Activated naive CD4-positive, alpha-beta T cell treated with anti-CD3 and anti-CD28 coated beads for 36 hours (primary cell): ENCODE data around the gene ADRM1. TPM values are rescaled to one million over a fixed set of nuclear protein-coding genes. Genes with fewer than 3 reads are reported as not detected.

Experiments used
- CTCF ChIA-PET: fragments of 350-600 bp; sonication (Branson Sonifier 250); formaldehyde crosslinking; loops from one replicate; lab custom pipeline; 2021; ENCODE audit warnings: antibody characterized with exemption; lab: Charles Lee
- DNase-seq: peaks from one replicate; pipeline ENCODE4 v3.0.0-alpha.2; 2020
- H3K27ac Mint-ChIP-seq: one replicate; pipeline ENCODE4 v1.8.0; 2021; ENCODE audit warnings: mild to moderate bottlenecking, mixed read lengths
- H3K27me3 Mint-ChIP-seq: one replicate; pipeline ENCODE4 v1.8.0; 2021; ENCODE audit warnings: low read depth, mixed read lengths
- H3K36me3 Mint-ChIP-seq: one replicate; pipeline ENCODE4 v1.8.0; 2021; ENCODE audit warnings: low read depth, mixed read lengths
- H3K4me1 Mint-ChIP-seq: one replicate; pipeline ENCODE4 v1.8.0; 2021; ENCODE audit warnings: low read depth, mixed read lengths
- H3K4me3 Mint-ChIP-seq: one replicate; pipeline ENCODE4 v1.8.0; 2021; ENCODE audit warnings: mild to moderate bottlenecking, moderate library complexity, mixed read lengths
- H3K9me3 Mint-ChIP-seq: one replicate; pipeline ENCODE4 v1.8.0; 2021; ENCODE audit warnings: mixed read lengths
- intact Hi-C: fragments of 100-400 bp; cut with micrococcal nuclease; formaldehyde crosslinking; loops from one replicate; pipeline ENCODE4 v1.15.1; 2023
- total RNA-seq, 2 experiments: library from RNA; stranded (reverse); gene quantifications; one replicate each; pipeline ENCODE4 v1.2.3, GENCODE V29; 2021

The ADRM1 gene
- total RNA-seq, 2 experiments from 2014 or later = 77.4 to 81.5 TPM

GRCh38 chr20:62303340-62304226 is 786 bp downstream of the ADRM1 start:
- H3K27me3 Mint-ChIP-seq = no peaks in the 10 kb centered on the region
- peak overlapping the region; percentile 89 for H3K4me3 Mint-ChIP-seq
- peaks cover 26% of the 10 kb centered on the region for H3K36me3 Mint-ChIP-seq
- intact Hi-C loops = loop anchor here (2.0 to 5.0 kb wide), 4 partner anchors 64 to 315 kb away; partner anchors contain the start of genes LAMA5 and TAF4
- H3K9me3 Mint-ChIP-seq = no peaks in the 10 kb centered on the region
- DNase-seq = peak; percentile 24
- CTCF ChIA-PET = interaction anchor here (1.1 kb wide), 1 partner anchor 79 kb away, joined by 5 read pairs; no protein-coding TSS in a partner anchor
- peak overlapping the region; percentile 48 for H3K27ac Mint-ChIP-seq
- peaks cover 24% of the 10 kb centered on the region for H3K4me1 Mint-ChIP-seq

GRCh38 chr20:62304331-62305148 is 1.7 kb downstream of the ADRM1 start:
- peak overlapping the region; percentile 89 for H3K4me3 Mint-ChIP-seq
- peaks cover 24% of the 10 kb centered on the region for H3K4me1 Mint-ChIP-seq
- CTCF ChIA-PET = interaction anchor here (1.1 kb wide), 1 partner anchor 78 kb away, joined by 5 read pairs; no protein-coding TSS in a partner anchor
- DNase-seq = no peak
- H3K36me3 Mint-ChIP-seq = peaks cover 30% of the 10 kb centered on the region
- H3K27me3 Mint-ChIP-seq = no peaks in the 10 kb centered on the region
- no peaks in the 10 kb centered on the region for H3K9me3 Mint-ChIP-seq
- intact Hi-C loops = loop anchor here (5.0 kb wide), 2 partner anchors 63 to 237 kb away; partner anchors contain the start of genes LAMA5 and TAF4
- no peak overlapping the region for H3K27ac Mint-ChIP-seq

GRCh38 chr20:62305149-62305764 is 2.5 kb downstream of the ADRM1 start:
- no peak for DNase-seq
- no peak overlapping the region for H3K27ac Mint-ChIP-seq
- H3K4me1 Mint-ChIP-seq = peaks cover 24% of the 10 kb centered on the region
- peak overlapping the region; percentile 89 for H3K4me3 Mint-ChIP-seq
- H3K27me3 Mint-ChIP-seq = no peaks in the 10 kb centered on the region
- intact Hi-C loops = no loop called here
- peaks cover 30% of the 10 kb centered on the region for H3K36me3 Mint-ChIP-seq
- CTCF ChIA-PET = no interaction called here
- no peaks in the 10 kb centered on the region for H3K9me3 Mint-ChIP-seq

- Mint-ChIP-seq H3K36me3 (peaks cover 30% of the 10 kb centered on the region), H3K27ac (no peak overlapping the region), H3K9me3 (no peaks in the 10 kb centered on the region), H3K27me3 (no peaks in the 10 kb centered on the region), H3K4me1 (peaks cover 24% of the 10 kb centered on the region), H3K4me3 (peak overlapping the region; percentile 55)
- CTCF ChIA-PET = interaction anchor here (1.1 kb wide), 1 partner anchor 84 kb away, joined by 3 read pairs; no protein-coding TSS in a partner anchor
- no peak for DNase-seq
- intact Hi-C loops = no loop called here
Observed at GRCh38 chr20:62305765-62306413, 3.1 kb downstream of the ADRM1 start.

- intact Hi-C loops = no loop called here
- CTCF ChIA-PET = interaction anchor here (0.9 to 1.1 kb wide), 2 partner anchors 77 to 83 kb away, joined by 3 read pairs; no protein-coding TSS in a partner anchor
- peaks cover 20% of the 10 kb centered on the region for H3K4me1 Mint-ChIP-seq
Observed at GRCh38 chr20:62306414-62307187, 3.8 kb downstream of the ADRM1 start.

GRCh38 chr20:62307226-62308101 is 4.7 kb downstream of the ADRM1 start:
- DNase-seq = no peak
- CTCF ChIA-PET = interaction anchor here (0.9 kb wide), 1 partner anchor 76 kb away, joined by 3 read pairs; no protein-coding TSS in a partner anchor
- H3K4me3 Mint-ChIP-seq = no peak overlapping the region

More at GRCh38 chr20:62306414-62307187, 3.8 kb downstream of the ADRM1 start:
- Mint-ChIP-seq H3K27ac (no peak overlapping the region), H3K4me3 (no peak overlapping the region), H3K27me3 (no peaks in the 10 kb centered on the region), H3K9me3 (no peaks in the 10 kb centered on the region), H3K36me3 (peaks cover 30% of the 10 kb centered on the region)
- no peak for DNase-seq

GRCh38 chr20:62308102-62308822 is 5.5 kb downstream of the ADRM1 start:
- intact Hi-C loops = no loop called here
- DNase-seq = no peak
- H3K4me3 Mint-ChIP-seq = no peak overlapping the region
- H3K9me3 Mint-ChIP-seq = no peaks in the 10 kb centered on the region
- peaks cover 30% of the 10 kb centered on the region for H3K36me3 Mint-ChIP-seq
- peaks cover 19% of the 10 kb centered on the region for H3K4me1 Mint-ChIP-seq
- CTCF ChIA-PET = no interaction called here
- H3K27me3 Mint-ChIP-seq = no peaks in the 10 kb centered on the region
- no peak overlapping the region for H3K27ac Mint-ChIP-seq

More at GRCh38 chr20:62307226-62308101, 4.7 kb downstream of the ADRM1 start:
- Mint-ChIP-seq H3K27me3 (no peaks in the 10 kb centered on the region), H3K4me1 (peaks cover 19% of the 10 kb centered on the region), H3K36me3 (peaks cover 30% of the 10 kb centered on the region), H3K27ac (no peak overlapping the region), H3K9me3 (no peaks in the 10 kb centered on the region)
- intact Hi-C loops = no loop called here

GRCh38 chr20:62309198-62309944 is 6.6 kb downstream of the ADRM1 start:
- Mint-ChIP-seq H3K4me1 (peaks cover 14% of the 10 kb centered on the region), H3K27me3 (no peaks in the 10 kb centered on the region), H3K9me3 (no peaks in the 10 kb centered on the region), H3K27ac (no peak overlapping the region), H3K4me3 (no peak overlapping the region), H3K36me3 (peaks cover 20% of the 10 kb centered on the region)
- no peak for DNase-seq
- CTCF ChIA-PET = no interaction called here
- intact Hi-C loops = no loop called here

GRCh38 chr20:62309947-62310756 is 7.4 kb downstream of the ADRM1 start:
- Mint-ChIP-seq H3K27me3 (no peaks in the 10 kb centered on the region), H3K36me3 (peaks cover 16% of the 10 kb centered on the region), H3K27ac (no peak overlapping the region), H3K9me3 (no peaks in the 10 kb centered on the region), H3K4me3 (no peak overlapping the region), H3K4me1 (peaks cover 6% of the 10 kb centered on the region)
- no peak for DNase-seq
- CTCF ChIA-PET = no interaction called here
- intact Hi-C loops = no loop called here
